GM21825 (cell line): ENCODE measurements around the gene ERC2.

ENCODE experiments used
- ATAC-seq: cut with Tn5 transposase; IDR thresholded peaks from one replicate; pipeline ENCODE4 v1.9.1; 2021; ENCODE audit warnings: mild to moderate bottlenecking, moderate library complexity; ENCODE audit not compliant: unreplicated experiment

The ERC2 gene

DNA sequence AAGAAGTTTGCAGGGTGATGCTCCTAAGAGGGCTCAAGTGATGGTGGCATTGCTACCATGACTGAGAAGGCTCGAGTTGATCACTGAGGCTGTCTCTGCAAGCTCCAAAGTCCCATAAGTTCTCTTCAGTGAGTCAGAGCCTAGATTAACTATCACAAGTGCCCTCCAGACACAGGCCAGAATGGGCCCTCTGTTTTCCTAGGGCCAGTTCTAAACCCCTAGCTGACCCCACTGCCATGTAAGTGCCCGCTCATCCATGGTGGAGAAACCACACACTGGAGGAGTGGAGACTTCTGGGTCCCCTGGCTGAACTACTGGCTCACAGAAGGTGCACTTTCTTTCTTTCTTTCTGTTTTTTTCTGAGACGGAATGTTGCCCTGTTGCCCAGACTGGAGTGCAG is 893.6 kb downstream of the ERC2 start:
- no peak for ATAC-seq

DNA sequence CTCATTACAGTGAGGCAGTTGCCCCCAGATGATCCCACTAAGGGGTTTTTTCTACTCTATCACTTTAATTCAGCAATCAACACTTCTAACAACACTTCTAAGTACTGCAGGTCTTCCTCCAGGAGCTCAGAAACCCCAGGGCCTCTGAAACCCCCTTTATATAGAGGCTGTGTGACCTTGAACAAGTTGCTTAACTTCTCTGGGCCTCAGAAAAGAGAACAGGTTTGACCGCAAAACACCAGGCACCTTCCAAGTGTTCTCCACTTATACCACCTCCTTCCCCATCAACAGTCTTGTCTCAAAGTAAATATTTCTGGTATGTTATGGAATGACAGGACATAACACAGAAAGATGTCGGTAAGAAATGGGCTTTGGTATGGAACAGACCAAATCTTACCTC is 895.5 kb downstream of the ERC2 start:
- no peak for ATAC-seq

DNA sequence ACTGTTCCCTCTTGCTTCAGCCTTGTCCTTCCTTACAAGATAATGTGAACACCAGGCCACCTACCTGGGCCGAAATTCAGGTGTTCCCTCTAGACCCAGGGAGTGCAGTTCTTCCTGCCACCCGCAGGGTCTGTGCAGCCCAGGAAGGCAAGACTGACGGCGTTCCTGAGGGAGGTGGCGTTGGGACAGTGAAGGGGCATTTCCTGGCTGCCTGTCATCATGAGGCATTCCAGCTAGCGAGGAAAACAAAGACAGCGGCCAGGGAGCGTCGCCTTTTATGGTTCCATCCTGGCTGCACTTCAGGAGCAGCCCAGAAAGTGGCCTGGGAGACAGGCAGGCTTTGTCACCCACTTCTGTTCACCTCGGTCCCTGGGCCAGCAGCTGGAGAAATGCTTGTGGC is 896.4 kb downstream of the ERC2 start:
- no peak for ATAC-seq

DNA sequence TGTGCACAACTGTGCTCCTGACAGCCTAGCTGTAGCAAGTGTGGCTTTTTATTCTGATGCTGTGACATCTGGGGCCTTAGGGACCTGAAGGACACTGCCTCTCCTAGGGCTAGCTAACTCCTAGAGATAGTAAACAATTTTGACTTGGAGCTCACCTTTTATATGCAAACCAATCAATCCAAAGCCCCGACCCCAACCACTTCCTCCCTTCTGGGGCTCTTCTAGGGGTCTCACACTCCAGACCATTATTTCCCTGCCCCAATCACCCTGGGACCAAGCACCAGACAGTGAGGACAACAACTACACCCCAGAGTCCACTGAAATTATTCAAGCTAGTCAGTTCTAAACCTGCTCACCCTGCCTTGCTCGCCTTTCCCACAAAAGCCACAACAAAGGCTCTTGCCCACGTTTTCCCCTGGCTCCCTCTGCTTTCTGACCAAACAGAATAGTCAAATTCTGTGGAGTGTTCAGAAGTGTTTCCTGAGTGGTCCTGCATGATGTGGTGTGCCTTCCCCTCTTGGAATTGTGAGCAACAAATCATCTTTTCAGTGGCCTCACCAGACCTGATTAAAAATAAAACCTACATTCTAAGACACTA is 897.0 kb downstream of the ERC2 start:
- no peak for ATAC-seq

DNA sequence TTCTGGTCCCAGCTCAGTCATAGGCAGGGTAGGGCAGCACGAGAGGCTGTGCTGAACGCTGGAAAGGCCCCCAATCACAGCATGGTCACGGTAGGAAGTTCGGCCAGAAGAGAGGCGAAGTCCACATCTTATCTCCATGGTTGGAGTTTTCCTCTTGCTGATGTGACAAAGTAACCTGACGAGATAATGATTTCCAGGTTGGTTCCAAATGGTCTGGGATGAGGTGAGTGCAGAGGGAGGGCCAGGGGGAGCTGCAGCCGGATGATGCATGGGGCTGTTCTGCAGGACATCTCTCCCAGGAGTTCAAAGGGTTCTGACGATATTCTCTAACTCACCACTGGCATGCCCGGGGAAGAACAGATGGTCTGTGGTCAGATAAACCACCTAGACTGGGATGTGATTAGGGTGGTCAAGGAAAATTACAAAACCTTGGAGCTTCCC is 898.0 kb downstream of the ERC2 start:
- no peak for ATAC-seq

DNA sequence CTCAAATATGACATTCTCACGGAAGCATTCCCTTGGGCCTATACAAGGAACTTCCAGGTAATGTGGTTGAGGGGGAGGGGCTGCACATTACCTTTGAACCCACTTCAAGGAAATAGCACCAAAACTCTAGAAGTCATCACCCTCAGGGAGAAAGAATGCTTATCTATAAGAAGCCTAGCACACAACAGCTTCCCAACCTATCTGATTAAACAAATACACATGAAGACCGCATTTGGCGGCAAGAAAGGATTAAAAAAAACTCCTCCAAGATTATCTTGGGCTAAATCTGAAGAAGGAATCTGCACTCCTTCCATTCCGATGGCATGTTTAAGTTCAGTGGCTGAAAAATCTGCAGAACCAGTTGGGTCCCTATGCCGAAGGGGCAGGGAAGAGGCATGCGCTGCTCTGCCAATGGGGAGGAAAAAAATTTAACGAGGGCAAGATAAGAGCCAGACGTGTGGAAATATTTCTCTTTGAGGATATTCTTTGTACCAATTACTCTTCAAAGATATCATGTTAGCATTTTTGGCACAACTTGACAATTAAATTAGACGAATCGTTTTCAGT is 899.2 kb downstream of the ERC2 start:
- ATAC-seq = no peak

DNA sequence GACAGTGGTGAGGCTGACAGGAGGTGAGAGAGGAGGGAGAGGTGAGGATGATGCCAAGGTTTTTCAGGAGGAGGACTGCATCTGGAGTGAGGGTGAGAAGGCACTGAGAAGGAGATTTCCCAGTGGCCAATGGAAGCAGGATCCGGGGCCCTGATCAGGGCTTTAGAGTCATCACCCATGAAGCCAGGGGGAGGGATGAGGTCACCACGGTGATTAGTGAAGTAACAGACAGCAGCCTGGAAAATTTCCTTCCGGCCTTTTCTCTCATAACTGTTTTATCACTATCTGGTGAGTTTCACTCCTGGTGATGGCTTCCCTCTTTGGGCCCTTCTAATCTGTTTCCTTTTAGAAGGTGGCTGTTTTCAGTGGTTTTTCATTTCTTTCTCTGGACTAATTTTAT is 900.7 kb downstream of the ERC2 start:
- no peak for ATAC-seq

DNA sequence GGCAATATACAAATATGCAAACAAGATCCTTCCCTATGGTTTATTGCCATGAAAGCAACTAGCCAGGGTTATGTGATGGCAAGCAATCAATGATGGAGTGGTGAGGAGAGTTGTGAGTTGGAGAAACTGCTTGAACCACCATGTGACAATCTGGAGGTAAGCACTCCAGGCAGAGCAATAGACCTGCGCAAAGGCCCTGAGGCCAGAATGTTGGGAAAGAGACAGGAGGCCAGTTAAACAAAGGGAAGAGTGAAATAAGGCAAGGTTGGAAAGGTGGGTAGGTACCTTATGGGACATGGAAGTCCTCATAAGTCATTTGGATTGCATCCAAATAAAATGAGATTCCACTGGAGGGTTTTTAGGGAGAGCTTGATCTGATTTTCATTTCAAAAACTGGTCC is 901.1 kb downstream of the ERC2 start:
- ATAC-seq = no peak

DNA sequence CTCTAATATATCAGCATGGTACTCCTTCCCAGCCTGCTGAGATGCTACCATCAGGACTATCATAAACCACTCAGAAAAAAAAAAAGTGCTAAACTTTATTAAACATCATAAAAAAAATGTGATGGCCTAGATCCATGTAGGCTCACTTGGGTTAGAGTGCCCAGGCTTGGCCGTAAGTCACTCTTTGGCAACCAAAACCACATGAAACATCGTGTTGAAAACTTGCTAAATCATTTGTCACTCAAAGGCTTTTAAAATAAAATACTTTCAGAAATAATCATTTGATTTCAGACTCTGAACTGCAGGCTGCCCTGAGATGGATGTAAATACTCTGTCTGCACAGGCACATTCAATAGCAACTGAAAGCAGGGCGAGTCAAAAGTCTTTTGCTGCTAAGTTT is 902.7 kb downstream of the ERC2 start:
- no peak for ATAC-seq

DNA sequence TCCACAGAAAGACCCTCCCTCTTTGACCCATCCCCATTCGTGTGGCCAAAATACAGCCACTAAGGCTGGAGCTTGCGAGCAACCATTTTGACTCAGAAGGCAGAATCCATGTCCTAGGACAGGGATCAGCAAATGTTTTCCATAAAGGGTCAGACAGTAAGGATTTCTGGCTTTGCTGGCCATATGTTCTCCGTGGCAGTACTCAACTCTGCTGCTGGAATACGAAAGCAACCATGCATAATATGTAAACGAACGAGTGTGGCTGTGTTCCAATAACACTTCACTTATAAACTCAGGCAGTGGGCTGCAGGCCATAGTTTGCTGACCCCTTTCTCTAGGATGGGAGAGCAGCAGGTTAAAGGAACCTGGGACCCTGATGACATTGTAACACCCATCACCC is 903.5 kb downstream of the ERC2 start:
- no peak for ATAC-seq

DNA sequence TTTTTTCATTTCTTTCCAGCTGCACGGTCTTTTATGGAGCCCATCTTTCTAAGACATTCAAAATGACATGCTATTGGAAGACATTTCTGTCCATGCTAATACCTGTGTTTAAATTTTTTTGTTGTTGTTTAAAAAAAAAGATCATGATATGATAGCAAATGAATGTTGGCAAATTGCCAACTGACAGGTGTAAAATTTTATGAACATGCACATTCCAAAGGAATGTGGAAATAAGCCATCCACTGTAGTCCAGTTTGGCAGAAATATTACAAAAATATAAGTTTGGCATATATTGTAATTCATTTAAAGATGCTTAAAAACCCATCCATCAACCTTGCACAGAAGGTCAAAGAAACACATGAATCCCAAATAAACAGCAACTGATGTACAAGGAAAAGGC is 905.6 kb downstream of the ERC2 start:
- no peak for ATAC-seq

DNA sequence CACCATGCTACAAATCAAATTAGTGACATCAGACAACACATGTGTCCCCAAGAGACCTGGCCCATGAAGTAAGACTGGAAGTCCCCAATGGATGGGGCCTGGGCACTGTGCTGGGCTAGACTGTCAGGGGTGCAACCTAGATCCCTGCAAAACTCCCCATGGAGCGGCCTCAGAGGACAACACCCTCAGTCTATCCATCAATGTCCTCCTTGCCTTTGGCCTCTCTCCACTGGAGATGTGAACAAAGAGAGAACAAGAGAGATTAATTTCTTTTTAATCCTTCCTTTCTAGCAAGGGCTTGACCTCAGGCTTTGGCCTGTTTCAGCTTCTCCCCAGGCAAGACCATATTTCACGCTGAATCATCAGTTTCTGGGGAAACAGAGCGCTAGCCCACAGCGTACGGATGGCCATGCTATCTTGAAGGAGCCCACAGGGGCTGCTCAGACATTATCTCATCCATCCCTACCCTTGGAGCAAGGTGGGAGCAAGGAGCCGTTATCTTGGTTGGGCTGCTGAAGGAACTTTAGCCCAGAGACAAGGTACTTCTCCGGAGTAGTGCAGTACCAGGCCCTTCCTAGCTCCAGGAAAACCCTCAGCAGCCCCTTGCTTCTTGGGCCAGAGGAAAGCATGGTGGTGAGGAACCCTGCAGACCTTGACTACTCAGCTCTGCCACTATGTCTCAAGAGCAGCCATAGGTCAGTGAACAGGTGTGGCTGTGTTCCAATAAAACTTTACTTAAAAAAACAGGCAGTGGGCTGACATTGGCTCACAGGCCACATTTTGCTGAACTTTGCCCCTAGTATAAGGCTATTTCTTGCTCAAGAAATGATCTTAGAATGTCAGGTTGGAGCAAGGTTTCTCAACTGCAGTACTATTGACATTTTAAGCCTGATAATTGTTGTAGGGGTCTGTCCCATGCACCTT is 908.5 kb downstream of the ERC2 start:
- ATAC-seq = no peak

DNA sequence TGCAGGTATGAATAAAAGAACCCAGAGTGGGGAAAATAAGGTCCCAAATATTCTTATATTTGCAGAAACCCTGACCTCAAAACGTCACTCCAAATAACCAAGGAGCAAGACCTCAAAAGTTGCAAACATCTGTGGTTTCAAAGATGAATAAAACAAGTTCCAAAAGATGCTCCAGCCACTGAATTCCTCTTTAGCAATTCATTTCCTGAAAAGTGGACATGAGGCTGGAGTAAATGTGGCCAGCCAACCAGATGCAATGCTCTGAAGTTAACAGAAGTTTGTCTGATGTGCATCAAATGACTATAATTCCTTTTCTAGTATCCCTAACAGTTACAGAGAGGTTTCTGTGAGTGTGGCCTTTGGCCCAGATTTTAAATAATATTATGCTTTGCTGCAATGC is 910.0 kb downstream of the ERC2 start:
- no peak for ATAC-seq

DNA sequence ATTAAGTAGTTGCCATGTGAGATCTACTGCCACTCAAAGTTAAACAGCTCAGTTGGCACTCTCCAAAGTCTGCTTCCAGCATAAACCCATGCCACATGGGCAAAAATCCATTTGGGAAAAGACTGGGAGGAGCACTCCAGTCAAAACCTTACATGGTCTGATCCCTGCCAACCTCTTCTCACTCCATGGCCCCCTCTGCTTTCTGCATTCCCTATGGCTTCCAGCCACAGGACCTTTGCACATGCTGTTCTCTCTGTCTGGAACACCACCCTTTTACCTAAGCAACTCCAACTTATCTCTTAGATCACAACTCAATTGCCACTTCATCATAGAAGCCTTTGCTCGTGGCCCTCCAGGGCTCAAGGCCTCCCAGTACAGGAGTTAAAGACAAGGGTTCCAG is 910.7 kb downstream of the ERC2 start:
- no peak for ATAC-seq

DNA sequence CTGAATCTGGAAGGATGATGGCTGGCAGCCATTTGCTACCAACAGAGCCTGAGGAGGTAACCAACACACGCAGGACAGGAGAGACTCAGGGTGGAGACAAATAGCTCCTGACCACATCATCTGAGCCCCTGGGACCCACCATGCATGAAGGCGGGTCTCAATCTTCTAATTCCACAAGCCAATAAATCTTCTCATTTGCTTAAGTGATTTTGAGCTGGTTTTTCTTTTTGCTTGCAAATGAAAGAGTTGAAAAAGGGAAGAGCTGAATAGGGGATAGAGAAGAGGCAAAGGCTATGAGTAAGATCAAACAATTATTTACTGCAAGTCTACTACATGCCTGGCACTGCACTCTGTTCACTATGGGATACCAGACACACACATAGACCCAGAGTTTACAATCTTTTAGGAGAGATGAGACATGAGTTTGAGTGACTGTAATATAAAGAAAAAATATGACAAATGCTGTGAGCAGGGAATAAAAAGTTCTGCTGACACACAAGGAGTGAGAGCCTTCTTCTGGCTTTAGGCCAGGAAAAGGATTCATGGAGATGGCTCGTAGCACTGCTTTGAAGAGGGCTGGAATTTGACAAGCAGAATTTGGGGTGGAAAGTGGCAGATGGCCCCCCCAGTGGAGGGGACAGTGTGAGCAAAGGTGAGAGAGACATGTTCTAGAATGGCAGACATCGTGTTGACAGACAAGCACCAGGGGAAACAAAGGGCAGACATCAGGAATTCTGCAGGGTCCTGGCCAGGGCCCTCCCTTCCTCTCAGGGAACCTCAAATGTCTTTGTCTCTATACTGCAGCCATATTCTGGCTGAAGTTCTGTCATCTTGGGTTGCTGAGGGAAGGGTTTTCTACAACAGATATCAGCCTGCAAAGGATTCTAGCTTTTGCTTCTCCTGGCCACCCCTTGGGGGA is 911.4 kb downstream of the ERC2 start:
- ATAC-seq = no peak

DNA sequence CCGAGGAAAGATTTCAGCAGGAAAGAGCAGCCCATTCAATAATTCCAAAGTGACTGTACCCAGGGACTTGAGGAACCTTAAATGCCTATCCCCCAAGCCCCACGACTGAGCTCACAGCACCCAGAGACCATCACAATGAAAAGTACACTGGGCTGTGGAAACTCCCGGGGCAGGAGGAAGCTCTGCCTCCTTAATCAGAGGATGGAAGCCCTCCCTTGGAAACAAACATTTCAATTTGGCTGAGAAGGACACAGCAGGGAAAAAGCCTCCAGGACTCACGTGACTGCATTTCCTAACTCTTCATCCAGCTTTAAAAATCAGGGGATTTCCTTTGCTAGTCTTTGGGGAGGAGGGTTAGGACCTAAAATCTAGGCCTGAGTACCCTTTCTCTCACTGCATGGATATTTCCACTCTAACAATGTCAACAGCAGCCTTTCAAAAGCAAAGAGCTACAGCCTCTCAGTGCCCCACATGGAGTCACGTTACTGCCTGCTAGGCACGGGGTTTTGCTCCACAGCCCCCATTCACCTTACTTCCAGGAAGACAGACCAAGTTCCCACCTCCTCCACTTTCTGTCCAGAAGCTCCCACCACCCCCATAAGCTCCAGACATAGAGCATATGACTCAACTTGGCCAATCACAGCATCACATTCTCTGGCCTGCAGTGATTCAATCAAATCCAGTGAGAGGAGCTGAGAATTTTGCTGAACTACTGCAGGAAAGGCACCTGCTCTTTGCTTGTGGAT is 912.2 kb downstream of the ERC2 start:
- ATAC-seq = no peak

DNA sequence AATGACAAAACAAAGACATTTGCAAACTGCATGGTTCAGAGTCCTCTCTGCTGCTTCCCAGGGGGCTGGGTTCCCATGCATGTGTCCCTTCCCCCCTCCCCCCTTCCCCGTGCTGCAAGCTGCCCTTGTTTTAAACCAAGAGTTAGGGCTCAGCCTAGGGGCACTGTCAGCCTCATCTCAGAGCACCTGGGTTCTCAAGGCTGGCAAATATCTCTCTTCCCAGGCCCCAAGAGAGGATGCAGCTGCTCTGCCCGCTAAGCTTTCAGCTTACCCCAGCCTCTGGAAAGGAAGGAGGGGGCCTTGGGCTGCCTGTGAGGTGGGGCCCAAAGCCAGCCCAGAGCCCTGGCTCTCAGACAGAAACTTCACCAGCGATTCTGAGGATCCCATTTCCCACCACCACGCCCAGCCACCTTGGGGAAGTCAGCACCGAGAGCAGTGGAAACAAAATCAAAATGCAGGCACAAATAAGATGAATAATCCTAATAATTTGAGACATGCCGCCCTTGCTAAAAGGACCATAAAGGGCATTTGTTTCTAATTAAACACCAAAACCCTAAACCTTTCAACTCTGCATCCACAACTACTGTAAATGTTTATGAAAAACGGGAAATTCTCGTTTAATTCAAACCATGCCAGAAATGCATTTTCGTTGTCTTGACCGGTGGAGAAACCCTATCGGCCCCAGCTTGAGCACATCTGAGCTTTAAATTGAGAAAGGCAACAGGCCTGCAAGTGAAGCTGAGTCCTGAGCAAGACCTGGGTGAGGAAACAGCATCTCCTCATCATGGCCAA is 913.4 kb downstream of the ERC2 start:
- ATAC-seq = no peak

DNA sequence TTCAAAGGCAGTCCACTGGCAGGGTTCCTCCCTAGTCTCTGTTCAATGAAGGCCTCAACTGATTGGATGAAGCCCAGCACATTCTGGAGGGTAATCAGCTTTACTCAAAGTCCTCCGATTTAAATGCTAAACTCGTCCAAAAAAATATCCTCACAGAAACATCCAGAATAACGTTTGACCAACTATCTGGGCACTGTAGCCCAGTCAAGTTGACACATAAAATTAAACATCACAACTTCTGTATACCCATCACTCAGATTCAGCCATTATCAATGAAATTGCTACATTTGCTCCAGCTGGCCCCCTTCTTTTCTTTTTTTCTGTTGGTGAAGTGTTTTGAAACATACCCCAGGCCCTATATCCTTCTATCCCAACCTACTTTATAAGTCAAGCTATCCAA is 916.6 kb downstream of the ERC2 start:
- ATAC-seq = no peak

DNA sequence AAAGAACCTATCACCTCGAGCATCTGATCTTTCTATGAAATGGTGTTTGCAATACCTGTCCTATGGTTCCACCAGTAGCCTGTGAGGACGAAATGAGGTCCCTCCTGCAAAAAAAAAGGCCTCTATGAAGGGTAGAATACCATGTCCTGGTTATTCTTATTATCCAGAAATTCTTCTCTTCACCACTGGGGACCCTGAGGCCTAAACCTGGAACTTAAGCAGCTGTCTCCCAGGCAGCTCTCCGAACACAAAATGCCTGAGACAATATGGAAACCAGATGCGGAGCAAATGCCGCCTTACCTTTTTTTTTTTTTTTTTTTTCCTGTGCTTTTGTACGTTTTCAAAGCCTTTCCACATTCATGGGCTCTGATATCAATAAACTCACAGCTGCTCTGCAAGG is 919.1 kb downstream of the ERC2 start:
- ATAC-seq = no peak
